Liver (tissue), 3 donors: ENCODE results near the gene CHD5.

Experiments used
- CTCF ChIP-seq: fragments of 150-350 bp; IDR thresholded peaks from 2 replicates; pipeline ENCODE4 v1.5.1; 2017; ENCODE audit warnings: improper control_type of control experiment, low read depth, low read length; ENCODE audit not compliant: missing input control
- EGR1 ChIP-seq, 2 donors: IDR thresholded peaks; 2 replicates each; pipeline ENCODE4 v1.6.1; 2016 to 2018; ENCODE audit warnings: antibody characterized with exemption in 2 of 2, low read depth in 2 of 2
- GABPA ChIP-seq, 2 donors: IDR thresholded peaks in 1 of 2; conservative IDR thresholded peaks in 1 of 2; 2 replicates each; pipeline ENCODE4 v1.6.1; 2016; ENCODE audit warnings: antibody characterized with exemption in 2 of 2, mild to moderate bottlenecking in 1 of 2, moderate library complexity in 1 of 2
- HNF4G ChIP-seq: IDR thresholded peaks from 2 replicates; pipeline ENCODE4 v1.6.1; 2016; ENCODE audit warnings: antibody characterized with exemption
- JUND ChIP-seq, 2 donors: IDR thresholded peaks; 2 replicates each; pipeline ENCODE4 v1.6.1; 2016; ENCODE audit warnings: antibody characterized with exemption in 2 of 2
- RAD21 ChIP-seq, 2 donors: IDR thresholded peaks; 2 replicates each; pipeline ENCODE4 v1.6.1; 2016; ENCODE audit warnings: antibody characterized with exemption in 2 of 2, mild to moderate bottlenecking in 2 of 2
- REST ChIP-seq: IDR thresholded peaks from 2 replicates; pipeline ENCODE4 v1.6.1; 2016; ENCODE audit warnings: antibody characterized with exemption, mild to moderate bottlenecking
- TAF1 ChIP-seq: conservative IDR thresholded peaks from 2 replicates; pipeline ENCODE4 v1.6.1; 2016; ENCODE audit warnings: antibody characterized with exemption, mild to moderate bottlenecking
- YY1 ChIP-seq: IDR thresholded peaks from 2 replicates; pipeline ENCODE4 v1.6.1; 2016; ENCODE audit warnings: antibody characterized with exemption, mild to moderate bottlenecking
- TF ChIP-seq, protein P1 (sequence below): IDR thresholded peaks from 2 replicates; pipeline ENCODE4 v1.6.1; 2016; ENCODE audit warnings: antibody characterized with exemption
- donor health status: healthy.
- donor health status: healthy.

- no peak for TF ChIP-seq CTCF
- TF ChIP-seq JUND (IDR thresholded peaks at IDR 0.05), result no peak
- peak; percentile 51 for TF ChIP-seq YY1
- no peak for TF ChIP-seq RAD21 (IDR thresholded peaks at IDR 0.05)
- no peak for TF ChIP-seq EGR1 (IDR thresholded peaks at IDR 0.05; ENCODE audit: low read depth in 2 of 2)
- TF ChIP-seq HNF4G, result no peak
- TF ChIP-seq, protein P1, sequence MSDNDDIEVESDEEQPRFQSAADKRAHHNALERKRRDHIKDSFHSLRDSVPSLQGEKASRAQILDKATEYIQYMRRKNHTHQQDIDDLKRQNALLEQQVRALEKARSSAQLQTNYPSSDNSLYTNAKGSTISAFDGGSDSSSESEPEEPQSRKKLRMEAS, result no peak
- TF ChIP-seq REST, result peak; percentile 37
- TF ChIP-seq TAF1, result no peak
- TF ChIP-seq GABPA (IDR thresholded peaks at IDR 0.05 in 1 of 2, conservative IDR thresholded peaks at IDR 0.05 in 1 of 2), result no peak
Measured at GRCh38 chr1:6205849-6206519, 25.9 kb upstream of the CHD5 start, which contains the start of gene RNF207.
